Measurements from ENCODE around the gene ADGRV1.

- TF ChIP-seq, protein P1, sequence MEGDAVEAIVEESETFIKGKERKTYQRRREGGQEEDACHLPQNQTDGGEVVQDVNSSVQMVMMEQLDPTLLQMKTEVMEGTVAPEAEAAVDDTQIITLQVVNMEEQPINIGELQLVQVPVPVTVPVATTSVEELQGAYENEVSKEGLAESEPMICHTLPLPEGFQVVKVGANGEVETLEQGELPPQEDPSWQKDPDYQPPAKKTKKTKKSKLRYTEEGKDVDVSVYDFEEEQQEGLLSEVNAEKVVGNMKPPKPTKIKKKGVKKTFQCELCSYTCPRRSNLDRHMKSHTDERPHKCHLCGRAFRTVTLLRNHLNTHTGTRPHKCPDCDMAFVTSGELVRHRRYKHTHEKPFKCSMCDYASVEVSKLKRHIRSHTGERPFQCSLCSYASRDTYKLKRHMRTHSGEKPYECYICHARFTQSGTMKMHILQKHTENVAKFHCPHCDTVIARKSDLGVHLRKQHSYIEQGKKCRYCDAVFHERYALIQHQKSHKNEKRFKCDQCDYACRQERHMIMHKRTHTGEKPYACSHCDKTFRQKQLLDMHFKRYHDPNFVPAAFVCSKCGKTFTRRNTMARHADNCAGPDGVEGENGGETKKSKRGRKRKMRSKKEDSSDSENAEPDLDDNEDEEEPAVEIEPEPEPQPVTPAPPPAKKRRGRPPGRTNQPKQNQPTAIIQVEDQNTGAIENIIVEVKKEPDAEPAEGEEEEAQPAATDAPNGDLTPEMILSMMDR (IDR thresholded peaks at IDR 0.05): no peak
- no peak for TF ChIP-seq POLR2AphosphoS5 (IDR thresholded peaks at IDR 0.05)
- TF ChIP-seq POLR2A (IDR thresholded peaks at IDR 0.05): no peak
- TF ChIP-seq EP300 (IDR thresholded peaks at IDR 0.05; ENCODE audit: low read depth): no peak
These were observed 595.7 kb downstream of the ADGRV1 start for GRCh38 chr5:91154338-91154737.
